ENCODE measurements around the gene NEMP2. TPM values are rescaled to one million over a fixed set of nuclear protein-coding genes. Genes with fewer than 3 reads are reported as not detected.

NEMP2 gene, protein sequence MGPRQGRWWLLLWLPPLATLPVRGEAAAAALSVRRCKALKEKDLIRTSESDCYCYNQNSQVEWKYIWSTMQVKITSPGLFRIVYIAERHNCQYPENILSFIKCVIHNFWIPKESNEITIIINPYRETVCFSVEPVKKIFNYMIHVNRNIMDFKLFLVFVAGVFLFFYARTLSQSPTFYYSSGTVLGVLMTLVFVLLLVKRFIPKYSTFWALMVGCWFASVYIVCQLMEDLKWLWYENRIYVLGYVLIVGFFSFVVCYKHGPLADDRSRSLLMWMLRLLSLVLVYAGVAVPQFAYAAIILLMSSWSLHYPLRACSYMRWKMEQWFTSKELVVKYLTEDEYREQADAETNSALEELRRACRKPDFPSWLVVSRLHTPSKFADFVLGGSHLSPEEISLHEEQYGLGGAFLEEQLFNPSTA
- 4.9 to 9.6 TPM (median 7.5 TPM) in 5 replicates for total RNA-seq (2022; extraction: Qiagen RNA extraction)

DNA sequence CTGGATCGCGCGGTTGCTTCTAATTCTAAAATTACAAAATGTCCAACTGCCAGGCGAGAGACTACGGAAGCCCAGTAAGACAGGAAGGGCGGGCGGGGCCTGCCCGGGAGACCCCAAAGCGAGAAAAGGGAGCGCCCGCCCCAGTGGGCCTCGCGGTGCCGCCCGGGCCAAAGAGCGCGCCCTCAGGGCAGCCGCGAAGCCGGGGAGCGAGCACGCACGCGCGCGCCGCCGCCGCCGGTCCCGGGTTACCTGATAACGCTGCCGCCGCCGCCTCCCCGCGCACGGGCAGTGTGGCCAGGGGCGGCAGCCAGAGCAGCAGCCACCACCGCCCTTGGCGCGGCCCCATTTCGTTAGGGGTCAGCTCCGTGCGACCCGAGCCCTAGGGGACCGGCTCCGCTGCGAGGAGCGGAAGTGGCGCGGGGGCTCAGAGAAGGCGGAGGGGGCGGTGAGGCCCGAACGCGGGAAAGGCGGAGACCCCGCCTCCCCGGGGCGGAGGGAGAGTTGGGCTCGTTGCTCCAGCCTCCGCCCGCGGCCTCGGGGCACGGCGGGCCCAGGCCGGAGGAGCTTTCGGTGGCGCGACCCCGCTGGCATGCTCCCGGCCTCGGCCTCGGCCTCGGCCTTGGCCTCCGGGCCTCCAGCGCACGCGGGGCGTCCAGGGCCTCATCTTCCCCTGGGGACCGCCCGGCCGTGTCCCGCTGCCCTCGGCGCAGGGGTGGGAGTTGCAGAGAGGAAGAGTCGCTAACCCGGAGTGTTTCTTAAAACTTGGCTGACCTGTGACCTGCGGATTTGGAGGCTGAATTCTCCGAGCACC is at the start of gene NEMP2:
NEMP2 (minus strand) TSS at position 413 of the 811 bp plus-strand sequence; CDS start at position 346, 67 bp downstream.

Other genes with a start within 250 kb of the NEMP2 start
- gene HIBCH, start 214.9 kb downstream of the NEMP2 start, total RNA-seq (2022; extraction: Qiagen RNA extraction) = 13.2 to 19.5 TPM (median 13.6 TPM) in 5 replicates
- 24.1 to 28.9 TPM (median 26.0 TPM) in 5 replicates for gene INPP1, start 191.1 kb downstream of the NEMP2 start, total RNA-seq (2022; extraction: Qiagen RNA extraction)
- 18.6 to 28.0 TPM (median 24.3 TPM) in 5 replicates for gene MFSD6, start 126.4 kb downstream of the NEMP2 start, total RNA-seq (2022; extraction: Qiagen RNA extraction)
- gene NAB1, start 114.4 kb upstream of the NEMP2 start, total RNA-seq (2022; extraction: Qiagen RNA extraction) = 25.6 to 39.3 TPM (median 36.2 TPM) in 5 replicates